HCT116 (cell line): ENCODE measurements around the gene BRD7. TPM values are rescaled to one million over a fixed set of nuclear protein-coding genes. Genes with fewer than 3 reads are reported as not detected.

Experiments used
- ATAC-seq: fragments of 200-7000 bp; cut with Tn5 transposase; 2 replicates; pipeline ENCODE4 v1.9.1; 2020; ENCODE audit warnings: mild to moderate bottlenecking, moderate library complexity
- BruUV-seq: library from RNA; stranded (reverse); fragments of 400-500 nt; replicated peaks from 2 replicates; lab custom pipeline; 2021; lab: Mats Ljungman, UMichigan
- CTCF ChIA-PET: fragments of 300-600 bp; sonication (Branson Sonifier 250); formaldehyde crosslinking; loops from one replicate; lab custom pipeline; 2021; ENCODE audit warnings: antibody characterized with exemption; lab: Charles Lee
- POLR2A ChIA-PET: fragments of 300-600, 350-600 bp; sonication (Branson Sonifier 250); formaldehyde crosslinking; loops from one replicate; lab custom pipeline; 2021; ENCODE audit warnings: antibody characterized with exemption; lab: Charles Lee
- RAD21 ChIA-PET, 2 experiments: fragments of 300-600 bp; sonication (Branson Sonifier 250); formaldehyde crosslinking; loops; one replicate each; lab custom pipeline; 2023; ENCODE audit warnings: low total read pairs in 2 of 2; ENCODE audit not compliant: uncharacterized antibody in 2 of 2, unreplicated experiment in 2 of 2, low non-redundant PET in 1 of 2; lab: Charles Lee
- DNase-seq: peaks from one replicate; pipeline ENCODE4 v3.0.0-alpha.2; 2010; ENCODE audit warnings: low read depth, low spot score
- H2AFZ ChIP-seq: fragments of 200-600 bp; shearing (Covaris generic), sonication (generic); 2 replicates; pipeline ENCODE4 v1.6.1; 2017; ENCODE audit warnings: low read depth, mixed run types, mixed read lengths, antibody characterized with exemption, low read length; ENCODE audit not compliant: poor library complexity, severe bottlenecking
- H3K27ac ChIP-seq: 2 replicates; pipeline ENCODE4 v1.5.1; 2012; ENCODE audit warnings: low read depth, low read length
- H3K27me3 ChIP-seq: fragments of 200-600 bp; sonication (generic); 2 replicates; pipeline ENCODE4 v1.6.1; 2016; ENCODE audit warnings: mixed run types, low read length, mixed read lengths; ENCODE audit not compliant: insufficient read depth
- H3K36me3 ChIP-seq, 2 experiments: fragments of 200-500 bp in 1 of 2; fragments of 200-600 bp in 1 of 2; sonication (Bioruptor generic) in 1 of 2; sonication (generic) in 1 of 2; 2 replicates each; pipeline versions ENCODE4 v1.5.1 to v1.6.1; 2014 to 2016; ENCODE audit warnings: low read length in 2 of 2, inconsistent platforms in 1 of 2, mixed read lengths in 1 of 2, mixed run types in 1 of 2; ENCODE audit not compliant: insufficient read depth in 2 of 2, control insufficient read depth in 1 of 2
- H3K4me1 ChIP-seq, 2 experiments: fragments of 200-600 bp in 1 of 2; sonication (generic) in 1 of 2; 2 replicates each; pipeline versions ENCODE4 v1.5.1 to v1.6.1; 2012 to 2017; ENCODE audit warnings: low read length in 2 of 2, inconsistent platforms in 1 of 2, mild to moderate bottlenecking in 1 of 2, mixed read lengths in 1 of 2, mixed run types in 1 of 2, moderate library complexity in 1 of 2; ENCODE audit not compliant: insufficient read depth in 2 of 2, control insufficient read depth in 1 of 2
- H3K4me2 ChIP-seq: fragments of 200-600 bp; sonication (generic); 2 replicates; pipeline ENCODE4 v1.6.1; 2017; ENCODE audit warnings: mixed run types, low read length, mixed read lengths
- H3K4me3 ChIP-seq, 2 experiments: fragments of 200-600 bp in 1 of 2; sonication (generic) in 1 of 2; replicated peaks in 1 of 2; 2 replicates each; pipeline ENCODE4 v1.5.1; 2011 to 2016; ENCODE audit warnings: low read length in 2 of 2, control low read depth in 1 of 2, low read depth in 1 of 2, mild to moderate bottlenecking in 1 of 2, mixed read lengths in 1 of 2, mixed run types in 1 of 2
- H3K79me2 ChIP-seq: fragments of 200-600 bp; sonication (generic); 2 replicates; pipeline ENCODE4 v1.6.1; 2017; ENCODE audit warnings: mild to moderate bottlenecking, mixed run types, low read length, moderate library complexity, mixed read lengths; ENCODE audit not compliant: insufficient read depth
- H3K9ac ChIP-seq: fragments of 200-600 bp; sonication (generic); 2 replicates; pipeline ENCODE4 v1.6.1; 2016; ENCODE audit warnings: low read length, mixed read lengths
- H3K9me2 ChIP-seq: fragments of 200-600 bp; sonication (generic), shearing (Covaris generic); 2 replicates; pipeline ENCODE4 v1.6.1; 2017; ENCODE audit warnings: mixed run types, mild to moderate bottlenecking, moderate library complexity; ENCODE audit not compliant: insufficient read depth
- H3K9me3 ChIP-seq, 2 experiments: fragments of 200-500 bp in 1 of 2; fragments of 200-600 bp in 1 of 2; sonication (Bioruptor generic) in 1 of 2; sonication (generic) in 1 of 2; 2 replicates each; pipeline ENCODE4 v1.6.1; 2014 to 2017; ENCODE audit warnings: low read length in 2 of 2, mixed read lengths in 2 of 2, inconsistent platforms in 1 of 2, low read depth in 1 of 2, mild to moderate bottlenecking in 1 of 2, mixed run types in 1 of 2, moderate library complexity in 1 of 2; ENCODE audit not compliant: control insufficient read depth in 1 of 2, insufficient read depth in 1 of 2
- H4K20me1 ChIP-seq: fragments of 200-600 bp; sonication (generic), shearing (Covaris generic); 2 replicates; pipeline ENCODE4 v1.6.1; 2017; ENCODE audit warnings: mixed run types, mild to moderate bottlenecking, moderate library complexity; ENCODE audit not compliant: insufficient read depth
- EGR1 ChIP-seq: IDR thresholded peaks from 2 replicates; pipeline ENCODE4 v1.6.1; 2012; ENCODE audit warnings: low read depth
- ELF1 ChIP-seq: IDR thresholded peaks from 2 replicates; pipeline ENCODE4 v1.6.1; 2012; ENCODE audit warnings: low read depth, borderline replicate concordance
- EZH2 ChIP-seq: fragments of 200-600 bp; sonication (generic); IDR thresholded peaks from 2 replicates; pipeline ENCODE4 v1.6.1; 2017; ENCODE audit warnings: antibody characterized with exemption, mixed run types
- EZH2phosphoT487 ChIP-seq: fragments of 200-600 bp; IDR thresholded peaks from 2 replicates; pipeline ENCODE4 v1.6.1; 2018; ENCODE audit warnings: antibody characterized with exemption, borderline replicate concordance
- FOSL1 ChIP-seq: IDR thresholded peaks from 2 replicates; pipeline ENCODE4 v1.6.1; 2012; ENCODE audit warnings: low read depth
- JUND ChIP-seq: IDR thresholded peaks from 2 replicates; pipeline ENCODE4 v1.6.1; 2012
- POLR2A ChIP-seq: IDR thresholded peaks from 2 replicates; pipeline ENCODE4 v1.7.0; 2011; ENCODE audit warnings: borderline replicate concordance; ENCODE audit not compliant: insufficient read depth, insufficient read length; ENCODE audit errors: extremely low read depth
- POLR2AphosphoS5 ChIP-seq: IDR thresholded peaks from 2 replicates; pipeline ENCODE4 v1.6.1; 2011; ENCODE audit warnings: mild to moderate bottlenecking, low read depth, low read length, moderate library complexity
- SIN3A ChIP-seq: IDR thresholded peaks from 2 replicates; pipeline ENCODE4 v1.6.1; 2012; ENCODE audit warnings: low read depth
- SP1 ChIP-seq: IDR thresholded peaks from 2 replicates; pipeline ENCODE4 v1.6.1; 2012; ENCODE audit warnings: low read depth
- YY1 ChIP-seq: IDR thresholded peaks from 2 replicates; pipeline ENCODE4 v1.6.1; 2011; ENCODE audit warnings: low read length, low read depth, moderate library complexity, mild to moderate bottlenecking; ENCODE audit not compliant: insufficient replicate concordance; ENCODE audit errors: extremely low read depth
- ZFX ChIP-seq: fragments of 450-650 bp; IDR thresholded peaks from 2 replicates; pipeline ENCODE4 v1.6.1; 2017
- intact Hi-C: fragments of 100-400 bp; cut with micrococcal nuclease; formaldehyde crosslinking; loops from 2 replicates; pipeline ENCODE4 v1.10.0; 2022
- total RNA-seq: library from RNA; stranded (reverse); gene quantifications from one replicate; pipeline ENCODE4 v1.2.1, GENCODE V29; 2021; ENCODE audit not compliant: unreplicated experiment
- TF ChIP-seq, protein P1 (sequence below): IDR thresholded peaks from 2 replicates; pipeline ENCODE4 v1.6.1; 2011; ENCODE audit warnings: mild to moderate bottlenecking, low read length, moderate library complexity; ENCODE audit not compliant: insufficient replicate concordance; ENCODE audit errors: extremely low read depth
- TF ChIP-seq, protein P2 (sequence below): IDR thresholded peaks from 2 replicates; pipeline ENCODE4 v1.6.1; 2012; ENCODE audit warnings: low read depth

The BRD7 gene
- total RNA-seq, 1 experiment from 2014 or later: 85.4 TPM

DNA sequence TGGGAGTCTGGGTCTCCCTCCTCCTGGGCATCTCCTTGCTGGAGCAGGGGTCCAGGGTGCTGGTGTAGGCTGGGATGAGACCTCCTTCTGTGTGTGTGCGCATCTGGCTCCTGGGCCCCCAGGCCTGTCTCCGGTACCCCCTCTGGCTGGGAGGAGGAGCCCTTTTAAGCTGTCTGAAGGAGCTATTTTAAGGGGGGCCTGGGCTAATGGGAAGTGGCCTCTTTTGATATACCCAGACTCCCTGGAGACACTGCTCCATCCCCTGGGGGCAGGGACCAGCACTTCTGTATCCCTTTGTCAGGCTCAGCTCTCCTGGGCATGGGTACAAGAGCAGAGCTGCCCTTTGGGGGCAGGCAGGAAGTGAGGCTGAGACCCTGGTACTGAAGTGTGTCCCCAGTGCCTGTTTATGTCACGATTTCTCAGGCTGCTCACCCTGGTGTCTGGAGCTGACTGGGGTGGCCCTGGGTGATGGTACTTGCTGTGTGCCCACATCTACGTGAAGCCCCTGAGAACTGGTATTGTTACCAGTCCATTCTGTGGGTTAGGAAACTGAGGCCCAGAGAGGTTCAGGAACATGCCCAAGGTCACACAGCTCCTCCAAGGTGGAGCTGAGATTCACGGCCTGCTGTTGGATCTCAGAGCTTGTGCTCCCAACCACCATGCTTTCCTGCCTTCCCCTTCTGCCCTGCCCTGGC, 96.0 kb downstream of the BRD7 start:
- Histone ChIP-seq H3K4me1 (no peaks in the 10 kb centered on the region), H3K79me2 (peaks cover 4% of the 10 kb centered on the region; the same call in 1 of the 2 replicates), H3K9me3 (no peaks in the 10 kb centered on the region), H3K36me3 (no peaks in the 10 kb centered on the region), H3K9me2 (no peaks in the 10 kb centered on the region), H3K9ac (no peak overlapping the region), H3K27me3 (no peaks in the 10 kb centered on the region), H3K27ac (no peak overlapping the region), H2AFZ (no peak overlapping the region), H3K4me2 (no peak overlapping the region), H4K20me1 (no peaks in the 10 kb centered on the region), H3K4me3 (no peak overlapping the region)
- CTCF ChIA-PET: no interaction called here
- POLR2A ChIA-PET: interaction anchor here (0.9 kb wide), 1 partner anchor 7 kb away, joined by 8 read pairs; no protein-coding TSS in a partner anchor
- TF ChIP-seq POLR2A (no peak), ELF1 (no peak), EZH2phosphoT487 (no peak), FOSL1 (no peak), YY1 (no peak), JUND (no peak), EGR1 (no peak), SP1 (no peak), EZH2 (no peak), SIN3A (no peak), POLR2AphosphoS5 (no peak), ZFX (no peak)
- TF ChIP-seq, protein P1, sequence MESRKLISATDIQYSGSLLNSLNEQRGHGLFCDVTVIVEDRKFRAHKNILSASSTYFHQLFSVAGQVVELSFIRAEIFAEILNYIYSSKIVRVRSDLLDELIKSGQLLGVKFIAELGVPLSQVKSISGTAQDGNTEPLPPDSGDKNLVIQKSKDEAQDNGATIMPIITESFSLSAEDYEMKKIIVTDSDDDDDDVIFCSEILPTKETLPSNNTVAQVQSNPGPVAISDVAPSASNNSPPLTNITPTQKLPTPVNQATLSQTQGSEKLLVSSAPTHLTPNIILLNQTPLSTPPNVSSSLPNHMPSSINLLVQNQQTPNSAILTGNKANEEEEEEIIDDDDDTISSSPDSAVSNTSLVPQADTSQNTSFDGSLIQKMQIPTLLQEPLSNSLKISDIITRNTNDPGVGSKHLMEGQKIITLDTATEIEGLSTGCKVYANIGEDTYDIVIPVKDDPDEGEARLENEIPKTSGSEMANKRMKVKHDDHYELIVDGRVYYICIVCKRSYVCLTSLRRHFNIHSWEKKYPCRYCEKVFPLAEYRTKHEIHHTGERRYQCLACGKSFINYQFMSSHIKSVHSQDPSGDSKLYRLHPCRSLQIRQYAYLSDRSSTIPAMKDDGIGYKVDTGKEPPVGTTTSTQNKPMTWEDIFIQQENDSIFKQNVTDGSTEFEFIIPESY: no peak
- TF ChIP-seq, protein P2, sequence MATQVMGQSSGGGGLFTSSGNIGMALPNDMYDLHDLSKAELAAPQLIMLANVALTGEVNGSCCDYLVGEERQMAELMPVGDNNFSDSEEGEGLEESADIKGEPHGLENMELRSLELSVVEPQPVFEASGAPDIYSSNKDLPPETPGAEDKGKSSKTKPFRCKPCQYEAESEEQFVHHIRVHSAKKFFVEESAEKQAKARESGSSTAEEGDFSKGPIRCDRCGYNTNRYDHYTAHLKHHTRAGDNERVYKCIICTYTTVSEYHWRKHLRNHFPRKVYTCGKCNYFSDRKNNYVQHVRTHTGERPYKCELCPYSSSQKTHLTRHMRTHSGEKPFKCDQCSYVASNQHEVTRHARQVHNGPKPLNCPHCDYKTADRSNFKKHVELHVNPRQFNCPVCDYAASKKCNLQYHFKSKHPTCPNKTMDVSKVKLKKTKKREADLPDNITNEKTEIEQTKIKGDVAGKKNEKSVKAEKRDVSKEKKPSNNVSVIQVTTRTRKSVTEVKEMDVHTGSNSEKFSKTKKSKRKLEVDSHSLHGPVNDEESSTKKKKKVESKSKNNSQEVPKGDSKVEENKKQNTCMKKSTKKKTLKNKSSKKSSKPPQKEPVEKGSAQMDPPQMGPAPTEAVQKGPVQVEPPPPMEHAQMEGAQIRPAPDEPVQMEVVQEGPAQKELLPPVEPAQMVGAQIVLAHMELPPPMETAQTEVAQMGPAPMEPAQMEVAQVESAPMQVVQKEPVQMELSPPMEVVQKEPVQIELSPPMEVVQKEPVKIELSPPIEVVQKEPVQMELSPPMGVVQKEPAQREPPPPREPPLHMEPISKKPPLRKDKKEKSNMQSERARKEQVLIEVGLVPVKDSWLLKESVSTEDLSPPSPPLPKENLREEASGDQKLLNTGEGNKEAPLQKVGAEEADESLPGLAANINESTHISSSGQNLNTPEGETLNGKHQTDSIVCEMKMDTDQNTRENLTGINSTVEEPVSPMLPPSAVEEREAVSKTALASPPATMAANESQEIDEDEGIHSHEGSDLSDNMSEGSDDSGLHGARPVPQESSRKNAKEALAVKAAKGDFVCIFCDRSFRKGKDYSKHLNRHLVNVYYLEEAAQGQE: no peak
- no peak for ATAC-seq
- intact Hi-C loops: no loop called here
- BruUV-seq: no TSS peak
- RAD21 ChIA-PET: no interaction called here
- no peak for DNase-seq
